Type B pancreatic cell (in vitro differentiated cells): ENCODE data around the gene PLA2G7. TPM values are rescaled to one million over a fixed set of nuclear protein-coding genes. Genes with fewer than 3 reads are reported as not detected.
A peak's percentile ranks its signal among the peaks of the same experiment; 100 is the strongest.

ENCODE experiments used
- DNase-seq: peaks from one replicate; pipeline ENCODE4 v3.0.0; 2021; ENCODE audit warnings: mixed read lengths; ENCODE audit not compliant: unreplicated experiment; ENCODE audit errors: extremely low spot score
- H3K27ac Mint-ChIP-seq: 2 replicates; pipeline ENCODE4 v1.8.0; 2021; ENCODE audit warnings: mild to moderate bottlenecking, mixed read lengths
- H3K27me3 Mint-ChIP-seq: 2 replicates; pipeline ENCODE4 v1.8.0; 2021; ENCODE audit warnings: mixed read lengths
- H3K36me3 Mint-ChIP-seq: 2 replicates; pipeline ENCODE4 v1.8.0; 2021; ENCODE audit warnings: mixed read lengths
- H3K4me1 Mint-ChIP-seq: one replicate; pipeline ENCODE4 v1.8.0; 2021; ENCODE audit warnings: mixed read lengths; ENCODE audit not compliant: unreplicated experiment
- H3K4me3 Mint-ChIP-seq: 2 replicates; pipeline ENCODE4 v1.8.0; 2021; ENCODE audit warnings: mild to moderate bottlenecking, mixed read lengths
- H3K9me3 Mint-ChIP-seq: 2 replicates; pipeline ENCODE4 v1.8.0; 2021; ENCODE audit warnings: mixed read lengths
- long read RNA-seq: library from polyadenylated mRNA; unstranded; transcript quantifications from one replicate; pipeline ENCODE4 v2.0.0, GENCODE V29; 2020
- total RNA-seq: library from RNA; stranded (reverse); gene quantifications from 2 replicates; pipeline ENCODE4 v1.2.1, GENCODE V29; 2021; ENCODE audit warnings: low replicate concordance
- TF ChIP-seq, protein P1 (sequence below): fragments of 200-600 bp; sonication (generic); conservative IDR thresholded peaks from 2 replicates; pipeline ENCODE4 v1.5.0; 2021; ENCODE audit warnings: antibody characterized with exemption, mild to moderate bottlenecking

Gene PLA2G7
- total RNA-seq: 0.71 and 1.2 TPM in 2 replicates
- long read RNA-seq, partial matches to known transcripts: 0 of 2 reads
- long read RNA-seq, other reads (novel, unspliced or antisense): 0 of 2 reads

DNA sequence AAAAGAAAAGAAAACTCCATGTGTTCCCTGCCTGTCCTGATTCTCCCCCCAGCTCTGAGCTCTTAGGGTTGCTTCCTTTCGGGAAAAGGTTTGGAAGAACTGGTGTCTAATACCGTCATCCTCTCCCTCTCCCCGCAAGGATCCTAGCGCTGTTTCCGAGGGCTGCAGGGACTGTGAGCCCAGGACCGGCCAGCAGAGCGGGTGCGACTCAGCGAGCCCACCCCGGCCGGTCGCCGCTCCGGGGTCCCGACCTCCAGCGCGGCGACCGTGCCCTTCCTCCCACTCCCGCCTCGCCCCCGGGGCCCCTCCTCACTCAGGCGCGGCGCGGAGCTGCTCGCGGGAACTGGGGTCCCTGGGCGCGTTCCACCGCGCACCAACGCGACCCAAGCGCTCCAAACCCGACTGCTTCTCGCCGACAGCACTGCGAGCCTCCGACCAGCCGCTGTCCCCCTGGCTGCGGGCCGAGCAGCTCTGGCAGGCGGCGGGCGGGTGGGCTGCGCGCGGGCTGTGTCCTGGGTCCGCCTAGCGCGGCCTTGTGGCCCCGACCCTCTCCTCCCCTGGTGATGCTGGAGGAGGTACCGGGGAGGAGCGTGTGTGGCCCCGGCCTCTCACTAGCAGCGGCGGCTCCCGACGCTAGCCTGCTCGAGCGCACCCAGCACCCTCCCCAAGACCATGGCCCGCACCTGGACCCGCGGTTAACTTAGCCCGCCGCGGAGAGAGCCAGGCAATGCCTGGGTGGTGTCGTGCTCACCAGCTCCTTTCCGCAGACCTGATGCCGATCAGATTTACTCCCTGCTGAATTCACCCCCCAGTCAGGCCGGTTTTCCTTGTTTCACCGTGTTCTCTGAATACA is at the start of gene PLA2G7:
Gene PLA2G7, minus strand, starts transcription at position 509 of the 853 bp plus-strand sequence. CDS start 12,484 bp downstream, outside the sequence.
- Mint-ChIP-seq H3K27me3 (peaks cover 63% of the 10 kb centered on the region), H3K27ac (peak within 1 kb of the TSS; percentile 74)
- TF ChIP-seq, protein P1, sequence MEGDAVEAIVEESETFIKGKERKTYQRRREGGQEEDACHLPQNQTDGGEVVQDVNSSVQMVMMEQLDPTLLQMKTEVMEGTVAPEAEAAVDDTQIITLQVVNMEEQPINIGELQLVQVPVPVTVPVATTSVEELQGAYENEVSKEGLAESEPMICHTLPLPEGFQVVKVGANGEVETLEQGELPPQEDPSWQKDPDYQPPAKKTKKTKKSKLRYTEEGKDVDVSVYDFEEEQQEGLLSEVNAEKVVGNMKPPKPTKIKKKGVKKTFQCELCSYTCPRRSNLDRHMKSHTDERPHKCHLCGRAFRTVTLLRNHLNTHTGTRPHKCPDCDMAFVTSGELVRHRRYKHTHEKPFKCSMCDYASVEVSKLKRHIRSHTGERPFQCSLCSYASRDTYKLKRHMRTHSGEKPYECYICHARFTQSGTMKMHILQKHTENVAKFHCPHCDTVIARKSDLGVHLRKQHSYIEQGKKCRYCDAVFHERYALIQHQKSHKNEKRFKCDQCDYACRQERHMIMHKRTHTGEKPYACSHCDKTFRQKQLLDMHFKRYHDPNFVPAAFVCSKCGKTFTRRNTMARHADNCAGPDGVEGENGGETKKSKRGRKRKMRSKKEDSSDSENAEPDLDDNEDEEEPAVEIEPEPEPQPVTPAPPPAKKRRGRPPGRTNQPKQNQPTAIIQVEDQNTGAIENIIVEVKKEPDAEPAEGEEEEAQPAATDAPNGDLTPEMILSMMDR: peak; percentile 47

DNA sequence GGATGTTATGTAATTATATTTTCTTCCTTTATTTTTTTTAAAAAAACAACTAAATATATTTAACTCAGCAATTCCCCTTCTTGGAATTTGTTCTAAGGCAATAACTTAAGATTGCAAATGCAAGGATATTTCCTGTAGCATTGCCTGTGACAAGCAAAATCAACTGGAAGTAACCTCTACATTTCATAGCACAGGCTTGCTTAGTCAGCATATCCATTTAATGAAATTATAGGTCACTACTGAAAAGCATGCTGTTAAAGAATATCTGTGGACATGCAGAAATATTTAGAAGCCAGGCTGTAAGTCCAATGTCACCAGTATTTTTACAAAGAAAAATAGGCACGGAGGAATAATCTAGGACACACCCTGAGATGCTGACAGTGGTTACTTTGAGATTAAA is 49.4 kb upstream of the PLA2G7 start:
- H3K4me3 Mint-ChIP-seq: no peak overlapping the region
- H3K4me1 Mint-ChIP-seq: no peaks in the 10 kb centered on the region
- H3K9me3 Mint-ChIP-seq: no peaks in the 10 kb centered on the region
- H3K27ac Mint-ChIP-seq: no peak overlapping the region
- no peaks in the 10 kb centered on the region for H3K27me3 Mint-ChIP-seq
- no peak for DNase-seq
- no peaks in the 10 kb centered on the region for H3K36me3 Mint-ChIP-seq
- TF ChIP-seq, protein P1: no peak

More for the DNA sequence above, at the start of gene PLA2G7:
- Mint-ChIP-seq H3K9me3 (no peaks in the 10 kb centered on the region), H3K4me3 (peak within 1 kb of the TSS; percentile 91), H3K4me1 (no peaks in the 10 kb centered on the region), H3K36me3 (no peaks in the 10 kb centered on the region)
- DNase-seq: peak; percentile 73

DNA sequence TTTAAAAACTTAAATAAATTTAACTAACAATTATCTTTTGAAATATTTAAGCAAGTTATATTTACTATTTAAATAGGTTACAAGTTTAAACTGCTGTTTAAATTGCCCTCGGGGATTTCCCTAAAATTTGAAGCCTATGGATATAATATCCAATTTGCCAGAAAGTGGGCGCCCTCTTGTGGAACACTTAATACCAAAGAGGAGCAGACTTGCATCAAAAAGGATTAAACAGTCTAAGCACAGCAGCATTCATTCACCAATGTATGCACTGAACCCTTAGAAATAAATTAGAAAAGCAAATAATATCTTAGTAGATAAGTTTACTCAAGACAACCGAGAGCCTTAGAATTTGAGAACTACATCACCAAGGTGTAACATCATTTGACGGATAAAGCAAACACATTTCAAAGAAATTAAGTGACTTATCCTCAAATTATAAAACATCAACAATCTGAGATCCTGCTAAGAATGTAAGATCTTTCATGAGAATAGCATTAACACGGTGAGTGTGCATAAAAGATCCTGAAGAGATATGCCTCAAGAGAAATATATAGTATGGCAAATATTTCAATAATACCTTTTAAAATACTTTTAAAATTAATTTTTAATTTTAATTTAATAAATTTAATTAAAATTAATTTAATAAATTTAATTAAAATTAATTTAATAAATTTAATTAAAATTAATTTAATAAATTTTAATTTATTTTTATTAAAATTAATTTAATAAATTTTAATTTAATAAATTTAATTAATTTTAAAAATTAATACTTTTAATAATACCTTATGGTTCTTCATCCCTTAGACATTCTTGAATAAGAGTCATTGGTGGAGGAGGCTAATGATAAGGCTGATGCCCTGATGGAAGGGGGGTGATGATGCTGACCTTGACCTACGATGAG is 46.6 kb upstream of the PLA2G7 start:
- H3K27ac Mint-ChIP-seq: no peak overlapping the region
- no peaks in the 10 kb centered on the region for H3K4me1 Mint-ChIP-seq
- no peaks in the 10 kb centered on the region for H3K27me3 Mint-ChIP-seq
- no peaks in the 10 kb centered on the region for H3K9me3 Mint-ChIP-seq
- no peak for DNase-seq
- H3K36me3 Mint-ChIP-seq: no peaks in the 10 kb centered on the region
- H3K4me3 Mint-ChIP-seq: no peak overlapping the region
- TF ChIP-seq, protein P1: peak; percentile 90

DNA sequence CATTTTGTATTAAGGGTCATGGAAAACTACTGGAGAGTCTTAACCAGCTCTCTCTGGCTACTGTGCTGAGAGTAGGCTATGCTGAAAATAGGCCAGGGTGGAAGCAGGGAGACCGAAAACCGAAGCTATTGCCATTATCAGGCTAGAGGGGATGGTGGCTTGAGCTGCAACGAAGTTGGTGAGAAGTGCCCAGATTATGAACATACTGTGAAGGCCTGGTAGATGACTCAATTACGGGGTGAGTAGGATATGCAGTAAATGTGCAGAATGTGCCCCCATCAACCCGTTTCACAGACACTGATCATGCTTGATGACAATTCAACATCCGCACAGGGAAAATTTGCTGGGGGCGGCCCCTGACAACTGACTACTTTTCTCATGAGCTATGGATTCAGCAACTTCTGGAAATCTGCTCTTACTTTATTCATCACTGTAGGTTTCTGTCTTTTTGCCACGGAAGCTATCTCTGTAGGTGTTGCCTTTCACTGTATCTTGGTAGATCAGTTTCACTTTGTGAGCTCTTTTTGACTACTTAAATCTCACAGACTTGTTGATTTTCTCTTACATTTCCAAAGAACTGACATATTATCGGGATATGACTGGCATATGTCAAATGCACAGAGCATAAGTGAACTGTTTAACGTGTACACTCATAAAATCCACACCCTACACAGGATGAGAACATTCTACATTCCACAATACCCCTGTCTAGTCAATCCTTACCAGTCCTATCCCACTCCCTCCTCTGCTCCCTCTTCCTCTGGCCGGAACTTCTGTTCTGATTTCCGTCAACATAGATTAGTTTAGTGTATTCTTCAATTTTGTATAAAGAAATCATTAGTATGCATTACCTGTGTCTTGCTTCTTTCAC is 42.5 kb upstream of the PLA2G7 start:
- H3K27me3 Mint-ChIP-seq: no peaks in the 10 kb centered on the region
- peaks cover 7% of the 10 kb centered on the region for H3K9me3 Mint-ChIP-seq
- H3K4me1 Mint-ChIP-seq: no peaks in the 10 kb centered on the region
- H3K27ac Mint-ChIP-seq: no peak overlapping the region
- DNase-seq: no peak
- H3K36me3 Mint-ChIP-seq: no peaks in the 10 kb centered on the region
- H3K4me3 Mint-ChIP-seq: no peak overlapping the region
- TF ChIP-seq, protein P1: no peak
